ENCODE measurements around the gene BCAP31.

- TF ChIP-seq CTCF (IDR thresholded peaks at IDR 0.05 in 8 of 11, conservative IDR thresholded peaks at IDR 0.05 in 3 of 11): no peak
- TF ChIP-seq POLR2A (IDR thresholded peaks at IDR 0.05): no peak
- TF ChIP-seq POLR2AphosphoS5 (IDR thresholded peaks at IDR 0.05): no peak
Measured at GRCh38 chrX:153736871-153737441, 12.8 kb upstream of the BCAP31 start.
